Anterior cingulate cortex (tissue), 58 donors: Measurements from ENCODE around the gene PARD3B.

Source experiments
- DNase-seq, 58 donors: peaks; one replicate each; lab custom pipeline; 2025; lab: John Stamatoyannopoulos, UW

PARD3B gene

DNA sequence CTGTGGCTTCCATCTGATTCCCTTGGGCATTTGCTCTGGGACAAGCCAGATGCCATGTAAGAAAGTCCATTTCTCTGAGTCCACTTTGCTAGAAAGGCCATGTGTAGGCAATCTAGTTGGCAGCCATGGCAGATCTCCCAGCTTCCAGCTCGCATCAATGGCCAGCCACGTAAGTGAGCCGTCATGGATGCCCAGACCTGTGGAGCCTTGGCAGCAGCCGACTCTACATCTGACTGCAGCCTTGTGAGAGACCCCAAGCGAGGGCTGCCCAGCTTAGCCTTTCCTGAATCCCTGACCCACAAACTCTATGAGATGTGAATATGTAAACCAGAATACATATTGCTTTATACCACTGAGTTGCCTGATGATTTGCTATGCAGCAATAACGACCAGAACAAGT lies 533.5 kb downstream of the PARD3B start:
- no peak for DNase-seq

DNA sequence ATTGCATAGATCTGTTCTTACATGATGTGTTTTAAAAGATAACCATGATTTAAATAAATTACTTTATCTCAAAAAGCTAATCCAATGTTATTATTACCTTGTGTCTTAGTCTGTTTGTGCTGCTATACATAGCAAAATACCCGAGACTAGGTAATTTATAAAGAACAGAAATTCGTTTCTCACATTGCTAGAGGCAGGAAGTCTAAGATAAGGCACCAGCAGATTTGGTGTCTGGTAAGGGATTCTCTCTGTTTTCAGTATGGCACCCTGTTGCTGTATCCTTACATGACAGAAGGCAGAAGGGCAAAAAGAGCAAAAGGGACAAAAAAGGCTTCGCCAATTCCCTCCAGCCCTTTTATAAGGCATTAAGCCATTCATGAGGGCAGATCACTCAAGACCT lies 533.9 kb downstream of the PARD3B start:
- DNase-seq = no peak

DNA sequence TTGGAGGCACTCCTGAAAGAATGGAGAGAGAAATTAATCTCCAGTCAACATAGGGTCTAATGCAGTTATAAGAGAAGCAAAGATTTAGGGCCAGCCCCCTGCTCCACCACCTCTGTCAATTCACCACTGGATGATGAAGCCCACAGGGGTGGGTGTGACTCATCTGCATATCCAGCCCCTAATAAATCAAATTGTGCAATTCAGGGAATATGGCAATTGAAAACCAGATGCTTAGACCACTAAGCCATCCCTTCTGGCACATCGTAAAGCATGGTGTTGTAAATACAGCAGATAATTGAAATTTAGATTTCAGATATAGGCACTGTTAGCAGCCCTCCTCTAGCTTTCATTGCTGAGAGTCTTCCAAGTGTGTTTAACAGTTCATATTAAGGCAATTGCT lies 541.4 kb downstream of the PARD3B start:
- no peak for DNase-seq

DNA sequence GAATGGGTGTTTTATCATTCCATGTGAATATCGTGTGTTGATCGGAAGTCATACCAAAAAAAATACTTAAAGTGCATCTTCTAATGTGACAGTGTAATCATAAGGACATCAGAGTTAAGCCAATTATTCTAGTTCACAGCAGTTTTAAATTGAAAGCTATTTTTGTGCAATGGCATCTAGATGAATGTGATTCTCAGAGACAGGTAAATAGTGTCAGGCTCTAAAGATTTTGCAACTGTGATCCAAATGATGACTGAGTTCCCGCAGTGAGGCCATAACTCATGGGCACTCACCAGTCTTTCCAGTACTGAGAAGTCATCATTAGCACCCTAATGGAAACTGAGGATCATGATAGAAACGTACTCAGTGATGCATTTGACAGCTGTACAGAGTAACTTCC lies 542.6 kb downstream of the PARD3B start:
- DNase-seq = no peak

DNA sequence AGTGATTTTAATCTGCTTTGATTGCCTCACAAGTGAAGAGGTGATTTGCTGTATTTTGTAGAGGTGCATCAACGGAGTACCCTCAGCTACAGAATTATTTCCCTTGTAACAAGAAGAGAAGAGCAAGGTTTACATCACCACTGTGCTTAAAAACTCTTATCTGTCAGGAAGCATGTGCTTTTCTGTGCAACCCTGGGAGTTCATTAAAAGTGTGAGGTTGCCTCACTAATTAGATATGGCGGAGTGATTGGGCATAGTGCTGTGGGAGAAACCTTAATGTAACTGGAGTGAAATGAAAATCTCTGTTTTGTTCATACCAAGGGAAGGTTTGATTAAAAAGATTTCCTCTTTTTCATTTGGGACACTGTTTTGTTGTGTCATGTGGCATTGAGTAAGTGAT lies 544.7 kb downstream of the PARD3B start:
- DNase-seq = no peak

DNA sequence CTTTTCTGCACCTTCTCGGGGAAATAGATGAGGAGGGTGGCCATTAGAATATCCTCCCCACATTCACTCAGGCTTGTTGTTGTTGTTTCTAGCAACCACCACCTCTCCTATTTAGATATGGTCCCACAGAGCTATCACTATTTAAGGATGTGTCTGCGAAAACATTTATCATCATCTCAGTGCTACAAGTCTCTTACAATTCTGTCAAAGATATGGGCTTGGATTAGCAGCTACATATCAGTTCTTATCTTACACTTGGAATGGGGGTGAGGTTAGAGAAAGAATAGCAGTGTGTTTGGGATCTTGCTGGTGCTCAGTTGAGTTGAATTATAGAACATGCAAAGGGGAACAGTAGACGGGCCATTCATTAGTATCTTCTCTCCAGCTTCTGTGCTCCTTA lies 546.1 kb downstream of the PARD3B start:
- no peak for DNase-seq

DNA sequence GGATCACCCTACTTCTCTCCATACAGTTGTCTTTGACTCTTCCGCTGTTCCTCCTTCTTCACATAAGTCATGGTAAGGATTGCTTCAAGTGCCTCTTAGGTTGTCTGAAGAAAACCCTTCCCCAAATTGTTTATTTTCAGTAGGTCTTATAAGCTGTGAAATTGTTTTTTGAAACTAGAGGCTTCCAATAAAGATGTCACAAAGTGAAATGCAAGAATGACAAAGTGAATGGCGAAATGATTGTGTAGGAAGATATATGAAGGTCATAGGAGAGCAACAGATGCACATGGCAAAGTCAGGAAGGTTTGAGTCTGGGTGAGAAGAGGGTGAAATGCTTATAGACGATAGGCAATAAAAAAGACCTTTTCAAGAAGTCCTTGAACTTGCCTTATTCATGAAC lies 548.8 kb downstream of the PARD3B start:
- DNase-seq = no peak

DNA sequence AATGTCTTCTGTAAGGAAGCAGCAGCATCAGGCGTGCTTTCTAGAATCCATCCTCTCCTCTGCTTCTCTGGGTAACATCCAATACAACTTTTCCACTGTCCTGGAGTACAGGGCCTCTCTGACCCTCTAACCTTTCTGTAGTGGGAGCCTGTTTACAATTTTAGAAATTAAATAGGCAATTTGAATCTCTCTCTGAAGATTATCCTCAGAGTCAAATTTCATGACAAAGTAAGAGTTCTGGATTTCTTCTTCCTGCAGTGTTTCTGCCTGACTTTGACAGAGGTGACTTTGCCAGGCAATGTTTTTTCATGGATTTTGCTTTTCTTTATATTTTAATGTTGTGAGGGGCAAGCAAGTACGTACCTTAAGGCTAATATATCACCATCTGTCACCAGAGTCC lies 558.4 kb downstream of the PARD3B start:
- no peak for DNase-seq

DNA sequence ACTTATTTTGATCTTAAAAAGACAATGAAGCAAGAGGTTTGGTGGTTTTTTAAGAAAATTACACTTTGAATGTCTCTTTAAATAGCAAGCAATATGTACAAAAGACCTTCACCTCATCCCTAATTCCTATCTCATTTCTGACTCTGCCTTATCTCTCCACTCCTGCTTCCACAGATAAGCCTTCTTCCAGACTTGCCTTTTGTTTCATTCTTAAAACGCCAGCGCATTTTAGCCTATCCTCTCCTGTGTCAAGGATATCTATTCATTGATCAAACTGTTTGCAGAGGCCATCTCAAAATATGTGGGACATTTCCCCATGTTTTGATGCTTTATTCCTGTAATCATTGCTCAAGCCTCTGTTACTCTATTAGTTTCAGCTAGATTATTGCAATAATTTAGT lies 562.5 kb downstream of the PARD3B start:
- no peak for DNase-seq

DNA sequence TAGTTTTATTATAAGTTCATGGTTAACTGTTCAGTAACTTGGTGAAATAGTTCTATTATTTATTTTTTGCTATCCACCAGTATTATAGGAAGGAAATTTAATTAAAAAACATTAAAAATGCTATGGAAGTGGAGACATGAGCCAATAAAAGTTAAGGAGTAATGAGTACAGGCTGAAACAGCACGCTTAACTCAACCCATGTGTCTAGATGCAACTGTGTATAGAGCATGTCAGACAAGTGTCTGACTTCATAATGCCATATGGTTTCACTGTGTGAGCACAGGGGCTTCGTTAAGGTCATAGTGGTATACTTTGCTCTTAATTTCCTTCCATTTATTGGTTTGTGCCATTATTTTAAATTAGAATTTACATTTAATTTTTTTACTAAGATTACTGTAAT lies 570.2 kb downstream of the PARD3B start:
- DNase-seq = no peak

DNA sequence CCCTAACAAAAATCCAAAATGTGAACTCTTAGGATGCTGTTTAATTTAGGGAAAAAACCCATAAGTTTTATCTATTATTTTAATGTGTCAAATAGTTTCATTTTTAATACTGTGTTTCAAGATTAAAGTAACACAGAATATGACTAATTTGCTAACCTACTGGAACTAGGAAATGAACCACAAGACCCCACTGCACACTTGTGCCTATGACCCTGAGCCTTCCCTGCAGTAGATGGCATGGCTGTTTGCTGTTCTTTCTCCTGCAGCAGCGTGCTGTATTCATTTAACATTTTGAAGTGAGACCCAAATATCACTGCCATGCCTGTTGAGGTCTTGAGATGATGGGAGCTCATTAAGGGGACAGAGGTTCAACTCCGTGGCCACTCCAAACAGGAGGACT lies 571.9 kb downstream of the PARD3B start:
- no peak for DNase-seq

DNA sequence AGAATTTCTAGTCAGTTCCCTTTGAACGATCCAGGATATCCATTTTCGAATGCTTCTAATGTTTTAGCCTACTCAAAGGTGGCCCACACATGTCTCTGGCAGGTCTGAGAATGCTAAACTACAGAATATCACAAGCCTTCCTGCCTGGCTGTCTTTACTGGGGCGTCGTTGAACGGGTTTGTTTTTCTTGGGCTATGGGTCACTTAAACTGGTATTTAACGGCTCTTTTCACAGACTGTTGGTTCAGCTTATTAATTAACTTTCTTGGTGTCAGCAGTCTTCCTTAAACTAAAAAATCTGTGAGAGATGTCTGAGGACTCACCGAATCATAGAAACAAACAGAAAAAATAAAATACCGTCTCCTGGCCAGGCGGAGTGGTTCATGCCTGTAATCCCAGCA lies 573.9 kb downstream of the PARD3B start:
- DNase-seq = no peak

DNA sequence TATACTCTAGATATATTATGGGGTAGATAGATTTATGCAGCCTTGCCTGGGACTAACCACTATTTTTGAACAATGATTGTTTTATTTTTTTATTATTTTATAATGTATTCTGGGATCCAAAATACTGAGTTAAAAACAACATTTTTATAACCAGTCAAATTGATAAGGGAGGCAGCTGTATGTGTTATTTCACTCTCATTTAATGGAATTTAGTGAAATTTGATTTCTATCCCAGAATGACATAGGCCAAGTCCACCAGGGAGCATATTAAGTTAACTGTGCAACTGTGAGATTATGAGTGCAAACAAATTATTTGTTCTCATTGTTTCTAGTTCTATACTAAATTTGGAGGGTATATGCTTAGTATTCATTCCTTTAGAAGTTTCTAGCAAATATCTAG lies 583.5 kb downstream of the PARD3B start:
- DNase-seq = no peak

DNA sequence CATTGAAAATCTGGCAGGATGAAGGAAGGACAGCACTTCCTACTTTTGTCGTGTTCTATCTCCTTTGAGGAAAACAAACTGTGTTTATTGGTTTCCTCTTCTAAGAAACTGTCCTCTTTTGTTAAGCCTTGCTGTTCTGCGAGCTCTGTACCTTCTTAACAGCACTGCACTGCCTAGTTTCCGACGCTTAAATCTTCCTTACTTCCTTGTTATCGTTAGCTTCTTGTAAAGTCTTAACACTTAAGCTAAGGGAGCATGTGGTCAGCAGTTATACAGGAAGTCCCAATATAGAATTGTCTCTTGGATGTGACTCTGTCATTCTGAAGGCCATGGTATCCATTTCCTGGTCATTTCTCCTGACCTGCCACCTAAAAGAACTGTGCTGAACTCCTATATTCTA lies 584.3 kb downstream of the PARD3B start:
- DNase-seq = no peak

DNA sequence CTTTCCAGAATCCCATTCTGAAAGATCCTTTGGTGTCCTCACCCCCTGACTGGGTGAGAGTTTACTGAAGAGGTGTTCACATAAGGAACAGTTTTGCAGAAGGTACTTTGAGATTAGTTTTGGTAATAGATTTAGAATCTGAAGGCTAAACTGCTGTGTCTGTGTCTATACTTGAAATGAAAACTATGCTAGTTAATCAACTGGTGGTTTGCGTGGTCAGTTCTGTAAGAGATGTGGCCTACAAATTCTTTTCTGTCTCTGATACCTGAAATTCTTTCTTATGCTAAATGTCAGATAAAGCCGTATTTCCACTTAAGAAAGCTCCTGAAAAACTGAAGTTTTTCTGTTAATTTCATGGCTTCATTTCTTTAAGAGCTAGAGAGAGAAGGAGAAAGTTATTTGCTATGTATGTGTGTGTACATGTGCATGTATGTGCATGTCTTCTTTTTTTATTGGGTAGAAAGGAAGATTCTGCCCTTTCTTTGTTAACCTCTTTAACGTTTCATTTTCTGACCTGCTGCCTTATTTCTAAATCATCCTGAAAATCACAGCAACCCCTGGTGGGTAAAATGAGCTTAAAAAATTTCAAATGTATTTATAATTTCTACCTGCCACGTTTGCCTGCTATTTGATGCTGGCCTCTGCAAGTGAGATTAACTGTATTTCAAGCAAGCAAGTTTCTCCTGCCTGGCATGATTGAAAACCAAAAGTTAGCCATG lies 585.0 kb downstream of the PARD3B start:
- DNase-seq = no peak

DNA sequence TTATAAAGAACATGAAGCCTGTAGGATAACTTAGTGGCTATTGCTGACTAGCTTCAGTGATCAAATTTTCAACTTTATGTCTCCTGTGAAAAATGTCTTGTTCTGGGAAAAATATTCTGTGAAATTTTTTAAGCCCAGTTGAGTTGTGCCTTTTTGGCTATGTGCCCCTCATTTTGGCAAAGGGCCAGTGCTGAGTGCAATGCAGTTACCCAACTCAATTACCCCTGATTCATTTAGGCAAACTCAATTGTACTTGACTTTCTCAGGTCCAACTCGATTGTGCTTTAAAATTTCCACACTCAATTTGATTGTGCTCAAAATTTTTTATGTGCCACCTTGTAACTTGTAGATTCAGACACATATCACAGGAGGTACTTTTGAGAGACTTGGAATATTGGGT lies 588.3 kb downstream of the PARD3B start:
- peak in 1 of 58 donors; percentile 15 for DNase-seq

DNA sequence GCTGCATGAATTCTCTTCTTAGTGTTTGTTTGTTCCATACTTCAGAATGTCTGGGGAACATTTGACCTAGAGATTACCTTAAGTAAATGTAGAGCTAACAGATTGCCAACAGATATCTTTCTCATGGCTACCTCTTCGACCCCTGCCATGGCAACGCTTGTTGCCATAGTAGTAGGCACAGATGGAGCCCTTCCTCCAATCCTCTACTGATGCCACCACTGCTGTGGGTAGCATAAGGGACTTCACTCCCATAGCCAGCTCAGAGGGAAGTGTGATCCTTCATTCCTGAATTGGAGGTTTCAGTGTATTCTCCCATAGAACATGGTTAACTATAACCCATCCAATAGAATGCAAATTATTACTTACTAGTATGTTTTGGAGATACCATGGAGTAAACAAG lies 593.5 kb downstream of the PARD3B start:
- no peak for DNase-seq

DNA sequence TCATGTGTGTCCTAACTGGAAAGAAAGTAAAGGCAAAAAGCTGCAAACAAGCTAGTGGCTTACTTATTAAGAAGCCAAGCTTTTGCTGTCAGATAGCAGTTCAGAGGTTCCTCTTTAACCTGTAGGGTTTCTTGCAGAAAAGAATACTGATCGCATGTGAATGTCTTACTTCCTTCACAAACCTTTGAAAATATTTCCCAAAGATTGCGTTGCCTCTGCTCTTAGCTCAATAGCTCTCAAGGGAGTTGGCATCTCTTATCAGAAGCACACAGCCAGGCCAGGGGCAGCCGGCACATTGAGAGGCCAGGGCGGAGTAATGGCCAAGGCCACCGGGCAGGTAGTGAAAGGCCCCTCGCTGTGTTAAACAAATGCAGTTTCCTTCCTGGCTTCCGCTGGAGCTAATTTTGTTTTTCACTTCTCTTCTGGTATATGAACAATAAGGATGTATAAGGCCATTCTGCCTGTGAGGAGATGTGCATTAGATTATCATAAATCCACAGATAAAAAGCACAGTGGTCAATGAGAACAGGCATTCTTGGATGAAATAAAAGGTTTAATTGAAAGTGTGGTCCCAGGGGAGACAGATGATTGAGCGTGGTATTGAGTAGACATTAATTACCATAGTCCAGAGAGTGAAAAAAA lies 594.7 kb downstream of the PARD3B start:
- DNase-seq = no peak

DNA sequence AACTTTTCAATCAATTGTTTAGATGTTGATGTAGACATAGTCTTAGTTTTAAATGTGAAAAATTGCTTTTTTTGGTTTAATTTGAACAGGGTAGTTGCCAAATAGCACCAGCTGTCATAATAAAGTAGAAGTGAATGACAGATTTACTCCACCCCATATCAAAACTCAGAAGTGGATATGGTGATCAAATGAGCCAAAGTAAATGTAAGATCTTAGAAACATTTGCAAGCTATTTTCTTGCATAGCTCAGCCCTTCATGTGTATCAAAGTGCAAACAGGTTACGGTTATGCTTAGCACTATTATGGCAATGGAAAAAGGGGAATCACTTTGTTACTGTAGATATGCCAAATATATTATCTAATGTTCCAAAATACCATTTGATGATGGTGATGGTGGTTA lies 596.1 kb downstream of the PARD3B start:
- no peak for DNase-seq

DNA sequence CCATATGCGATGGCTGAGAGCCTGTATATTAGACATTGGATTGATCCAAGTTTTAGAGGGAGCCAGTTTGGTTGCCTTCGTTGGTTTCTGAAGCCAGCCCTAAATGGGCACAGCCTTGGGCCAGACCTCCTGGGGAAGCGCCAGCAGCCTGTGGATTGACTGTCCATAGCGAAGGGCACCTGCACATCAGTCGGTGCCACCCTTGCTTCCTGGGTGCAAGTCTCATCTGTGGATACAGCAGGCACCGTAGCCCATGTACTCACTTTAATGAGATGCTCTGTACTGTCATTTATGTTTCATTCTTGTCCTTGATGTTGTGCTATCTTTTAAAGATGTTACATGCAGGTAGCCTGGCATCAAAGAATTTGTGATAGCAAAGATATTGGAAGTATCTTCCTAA lies 600.6 kb downstream of the PARD3B start:
- no peak for DNase-seq

DNA sequence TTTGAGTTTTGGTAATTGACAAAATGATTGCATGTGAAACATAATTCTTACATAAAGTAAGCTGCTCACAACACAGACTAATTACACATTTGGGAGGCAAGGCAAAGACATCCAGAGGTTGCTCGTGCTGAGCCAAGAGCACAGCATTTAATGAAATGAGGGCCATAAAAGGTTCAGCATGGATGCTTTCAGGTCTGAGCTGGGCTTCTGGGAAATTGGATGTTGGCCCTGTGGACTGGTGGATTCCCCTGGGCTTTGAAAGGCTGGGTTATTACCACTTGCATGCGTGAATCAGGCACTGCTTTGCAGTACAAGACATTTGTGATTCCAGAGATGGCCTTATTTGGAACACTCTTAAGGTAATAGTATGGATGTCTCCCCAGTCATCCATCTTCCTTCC lies 603.5 kb downstream of the PARD3B start:
- no peak for DNase-seq

DNA sequence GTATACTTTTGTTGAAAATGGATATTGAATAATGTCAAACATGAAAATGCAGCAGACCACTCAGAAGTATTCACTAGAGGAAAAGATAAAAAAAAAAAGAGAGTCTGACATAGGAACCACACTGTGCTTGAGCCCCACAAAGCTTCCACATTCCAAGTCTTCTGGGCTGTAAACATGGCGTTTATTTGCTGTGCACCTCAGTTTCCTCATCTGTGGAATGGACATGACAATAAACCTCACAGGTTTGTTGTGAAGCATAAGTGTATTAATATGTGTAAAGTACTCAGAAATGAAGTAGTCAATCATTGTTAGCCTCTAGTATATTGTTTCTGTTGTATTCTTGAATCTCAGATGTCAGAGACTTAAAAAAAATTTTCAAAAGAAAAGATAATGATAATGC lies 611.2 kb downstream of the PARD3B start:
- no peak for DNase-seq

DNA sequence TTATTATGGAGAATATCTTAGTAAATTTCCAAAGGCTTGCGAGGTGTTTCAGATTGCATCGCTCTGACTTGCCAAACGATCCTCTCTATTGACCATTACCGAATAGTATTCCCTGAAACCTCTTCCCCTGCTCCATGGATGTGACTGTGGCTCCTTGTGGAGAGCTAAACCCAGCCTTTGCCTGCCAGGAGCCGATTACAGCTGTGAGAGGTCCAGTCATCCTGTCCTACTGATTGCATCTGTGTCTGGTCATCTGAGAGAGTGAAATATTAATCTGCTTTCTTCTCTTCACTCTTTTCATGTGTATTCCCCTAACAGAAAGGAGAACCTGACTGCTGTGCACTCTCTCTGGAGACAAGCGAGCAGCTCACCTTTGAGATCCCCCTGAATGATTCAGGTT lies 613.1 kb downstream of the PARD3B start:
- DNase-seq = no peak
